ENCODE results near the gene PRKCE.

PRKCE gene

GRCh38 chr2:45844796-45845457, 193.5 kb downstream of the PRKCE start:
- no peak for DNase-seq (ENCODE audit: low read depth)
- no peak for TF ChIP-seq CTCF (conservative IDR thresholded peaks at IDR 0.05; ENCODE audit: low read depth, low read length)
- H3K4me3 ChIP-seq (ENCODE audit: low read length): no peak overlapping the region

DNA sequence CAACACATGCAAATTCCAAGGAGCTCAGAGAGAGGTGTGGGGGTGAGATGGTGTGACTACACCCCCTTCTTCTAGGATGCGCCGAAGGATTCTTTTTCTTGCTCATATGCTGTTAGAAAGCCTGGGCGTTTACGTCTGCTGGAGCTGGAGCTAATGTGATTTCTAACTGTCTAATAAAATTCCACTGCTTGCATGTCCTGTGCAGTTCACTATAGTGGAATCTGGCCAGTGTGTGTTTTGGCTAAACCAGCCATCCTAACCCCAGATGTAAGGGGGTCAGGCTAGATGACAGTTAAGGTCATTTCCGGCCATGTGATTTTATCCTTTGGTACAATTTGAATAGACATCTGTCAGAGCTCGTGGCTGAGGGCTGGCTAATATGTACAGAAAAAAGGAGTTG, 194.1 kb downstream of the PRKCE start:
- DNase-seq (ENCODE audit: low read depth): no peak
- no peak for TF ChIP-seq CTCF (conservative IDR thresholded peaks at IDR 0.05; ENCODE audit: low read depth, low read length)

DNA sequence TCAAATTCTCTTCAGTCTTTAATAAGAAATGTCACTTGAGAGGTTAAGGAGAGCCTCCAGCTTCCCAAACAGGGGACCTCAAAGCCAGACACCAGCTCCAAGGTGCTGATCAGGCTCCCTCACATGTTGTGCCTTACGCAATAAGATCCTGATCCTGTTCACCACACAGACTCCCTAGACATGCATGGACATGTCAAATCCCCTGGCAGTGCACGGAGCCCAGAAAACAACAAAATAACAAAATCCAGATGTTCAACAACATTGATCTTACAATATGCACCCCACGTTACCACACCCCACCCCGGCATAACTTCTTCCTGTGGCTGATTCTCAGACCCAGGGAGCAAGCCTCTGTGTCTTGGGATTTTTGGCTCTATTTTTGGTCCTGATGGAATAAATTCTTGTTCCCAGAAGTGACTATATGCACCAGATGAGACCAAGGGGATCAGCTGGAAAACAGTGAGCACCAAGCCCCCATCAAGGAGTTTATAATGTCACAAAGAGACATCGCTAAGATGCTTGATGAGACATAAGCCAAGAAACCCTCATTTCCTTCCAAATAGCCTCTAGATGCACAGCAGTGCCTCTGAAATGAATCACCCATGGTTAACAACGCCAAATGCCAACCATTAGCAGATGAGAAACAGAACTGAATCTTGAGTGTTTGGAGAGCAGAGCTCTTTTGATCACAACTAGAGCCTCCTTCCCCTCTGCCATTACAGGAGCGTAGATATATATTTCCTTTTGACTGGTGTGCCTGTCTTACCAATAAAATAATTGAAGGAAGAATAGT, 198.2 kb downstream of the PRKCE start:
- H3K4me3 ChIP-seq (ENCODE audit: low read length): no peak overlapping the region
- no peak for TF ChIP-seq CTCF (conservative IDR thresholded peaks at IDR 0.05; ENCODE audit: low read depth, low read length)
- no peak for DNase-seq (ENCODE audit: low read depth)

More for the DNA sequence above, 194.1 kb downstream of the PRKCE start:
- H3K4me3 ChIP-seq (ENCODE audit: low read length): no peak overlapping the region

- DNase-seq (ENCODE audit: low read depth): no peak
- no peak overlapping the region for H3K4me3 ChIP-seq (ENCODE audit: low read length)
- no peak for TF ChIP-seq CTCF (conservative IDR thresholded peaks at IDR 0.05; ENCODE audit: low read depth, low read length)
Measured at GRCh38 chr2:45850558-45850957, 199.1 kb downstream of the PRKCE start.

DNA sequence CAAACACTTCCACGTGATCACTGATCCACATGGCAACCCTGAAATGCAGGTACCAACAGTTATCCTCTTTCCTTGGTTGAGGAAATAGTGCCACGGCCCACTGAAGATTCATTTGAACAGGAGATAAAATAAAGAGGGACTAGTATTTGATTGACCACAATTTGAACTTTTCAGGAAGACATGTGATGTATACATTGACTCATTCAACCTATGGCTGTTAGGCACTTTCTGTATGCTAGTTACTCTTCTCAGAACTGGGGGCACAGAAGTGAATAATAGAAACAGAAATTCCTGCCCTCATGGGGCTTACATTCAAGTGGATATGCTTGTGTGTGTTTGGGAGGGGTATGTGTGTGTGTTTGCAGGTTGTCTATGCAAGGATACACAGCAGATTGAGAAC, 199.6 kb downstream of the PRKCE start:
- no peak for TF ChIP-seq CTCF (conservative IDR thresholded peaks at IDR 0.05; ENCODE audit: low read depth, low read length)
- DNase-seq (ENCODE audit: low read depth): no peak
- H3K4me3 ChIP-seq (ENCODE audit: low read length): no peak overlapping the region

DNA sequence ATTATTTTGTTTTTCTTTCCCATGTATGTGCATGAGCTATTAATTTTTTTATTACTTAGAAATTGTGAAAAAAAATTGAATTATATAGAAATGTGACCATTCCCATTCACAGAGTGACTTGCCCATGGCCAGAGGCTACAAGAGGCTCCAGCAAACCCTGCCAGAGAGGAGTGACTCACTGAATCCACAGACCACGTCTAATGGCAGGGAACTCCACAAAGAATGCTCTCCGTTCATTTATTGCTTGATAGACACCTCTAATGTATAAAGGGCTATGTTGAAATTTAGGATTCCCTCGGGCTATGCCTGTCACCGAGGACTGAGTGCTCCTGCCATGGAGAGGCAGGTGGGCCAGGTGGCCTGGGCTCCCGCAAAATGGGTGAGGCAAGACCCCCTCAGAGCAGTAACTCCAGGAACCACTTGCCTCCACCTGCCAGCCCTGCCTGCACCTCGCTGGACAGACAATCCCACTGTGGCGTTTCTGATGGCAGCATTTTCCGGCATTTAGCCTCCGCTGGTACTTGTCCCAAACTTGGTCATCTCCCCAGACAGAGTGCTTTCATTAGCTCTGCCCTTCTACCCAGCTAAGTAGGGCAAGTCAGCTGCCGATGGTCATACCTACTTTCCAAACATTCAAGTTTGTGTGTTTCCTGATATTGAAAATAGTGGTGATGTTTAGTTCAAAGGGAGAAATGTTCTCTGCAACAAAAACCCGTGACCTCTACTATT, 200.3 kb downstream of the PRKCE start:
- no peak for TF ChIP-seq CTCF (conservative IDR thresholded peaks at IDR 0.05; ENCODE audit: low read depth, low read length)
- H3K4me3 ChIP-seq (ENCODE audit: low read length): no peak overlapping the region
- DNase-seq (ENCODE audit: low read depth): no peak
